Stimulated activated CD4-positive, alpha-beta T cell treated with anti-CD3 and anti-CD28 coated beads, Interleukin-12 subunit alpha, Interleukin-12 subunit beta, amount 100 ng/mL, for 24 hours (primary cell): Measurements from ENCODE around the gene BATF3.
"Not testable (repeated sequence)": the region's sequence is repeated elsewhere in the genome, so short reads cannot be mapped to it uniquely, and the experiment has no call there.

Experiments
- DNase-seq, 2 experiments: peaks; one replicate each; pipeline ENCODE4 v3.0.0-alpha.2; 2020; ENCODE audit warnings: low read depth in 2 of 2

The BATF3 gene

GRCh38 chr1:212699625-212700222, at the start of gene BATF3:
Gene BATF3, minus strand, starts transcription at chr1:212699840. Its CDS starts 78 bp downstream, at chr1:212699762.
- peak in 1 of 2 experiments; percentile 53 for DNase-seq

GRCh38 chr1:212746546-212746945, 46.9 kb upstream of the BATF3 start:
- DNase-seq: no peak

GRCh38 chr1:212745303-212745702, 45.7 kb upstream of the BATF3 start:
- no peak for DNase-seq

GRCh38 chr1:212743901-212744475, 44.3 kb upstream of the BATF3 start:
- DNase-seq: no peak

GRCh38 chr1:212738330-212738729, 38.7 kb upstream of the BATF3 start:
- no peak for DNase-seq

GRCh38 chr1:212737559-212737958, 37.9 kb upstream of the BATF3 start:
- DNase-seq: no peak

- no peak for DNase-seq
Observed at GRCh38 chr1:212733109-212733508, 33.5 kb upstream of the BATF3 start.

GRCh38 chr1:212731630-212732029, 32.0 kb upstream of the BATF3 start:
- DNase-seq: no peak

GRCh38 chr1:212728606-212729005, 29.0 kb upstream of the BATF3 start:
- no peak for DNase-seq

- no peak for DNase-seq
Observed at GRCh38 chr1:212727386-212728181, 27.9 kb upstream of the BATF3 start.

- DNase-seq: not testable (repeated sequence)
Observed at GRCh38 chr1:212724679-212725078, 25.0 kb upstream of the BATF3 start.

GRCh38 chr1:212722270-212722957, 22.8 kb upstream of the BATF3 start:
- no peak for DNase-seq

GRCh38 chr1:212721388-212722247, 22.0 kb upstream of the BATF3 start:
- peak in 1 of 2 experiments; percentile 2 for DNase-seq

GRCh38 chr1:212719633-212720032, 20.0 kb upstream of the BATF3 start:
- DNase-seq: no peak

- DNase-seq: no peak
Observed at GRCh38 chr1:212718499-212718898, 18.9 kb upstream of the BATF3 start.

- DNase-seq: no peak
Observed at GRCh38 chr1:212716161-212716560, 16.5 kb upstream of the BATF3 start.

- DNase-seq: no peak
Observed at GRCh38 chr1:212713465-212714136, 14.0 kb upstream of the BATF3 start.

GRCh38 chr1:212712451-212713303, 13.0 kb upstream of the BATF3 start:
- no peak for DNase-seq

GRCh38 chr1:212711974-212712373, 12.3 kb upstream of the BATF3 start:
- not testable (repeated sequence) for DNase-seq

GRCh38 chr1:212710566-212710965, 10.9 kb upstream of the BATF3 start:
- DNase-seq: no peak
